H9 (cell line): ENCODE data around the gene INTS7. TPM values are rescaled to one million over a fixed set of nuclear protein-coding genes. Genes with fewer than 3 reads are reported as not detected.

ENCODE experiments used
- DNase-seq: peaks from one replicate; pipeline ENCODE4 v3.0.0-alpha.2; 2017
- H2AFZ ChIP-seq: one replicate; pipeline ENCODE4 v1.6.1; 2013; ENCODE audit warnings: mild to moderate bottlenecking, low read length, control low read depth, moderate library complexity
- H2AK5ac ChIP-seq: 2 replicates; pipeline ENCODE4 v1.6.1; 2013; ENCODE audit warnings: low read length, control low read depth, mixed read lengths; ENCODE audit not compliant: insufficient read length
- H2BK120ac ChIP-seq: one replicate; pipeline ENCODE4 v1.6.1; 2013; ENCODE audit warnings: low read depth, mild to moderate bottlenecking, low read length, control low read depth, inconsistent platforms; ENCODE audit not compliant: poor library complexity, severe bottlenecking
- H2BK12ac ChIP-seq: 2 replicates; pipeline ENCODE4 v1.6.1; 2013; ENCODE audit warnings: low read length, control low read depth, mixed read lengths, low read depth; ENCODE audit not compliant: insufficient read length
- H2BK15ac ChIP-seq: 2 replicates; pipeline ENCODE4 v1.6.1; 2013; ENCODE audit warnings: low read depth, low read length, control low read depth
- H2BK20ac ChIP-seq: one replicate; pipeline ENCODE4 v1.6.1; 2013; ENCODE audit warnings: low read depth, mild to moderate bottlenecking, low read length, control low read depth, inconsistent platforms; ENCODE audit not compliant: poor library complexity, severe bottlenecking
- H2BK5ac ChIP-seq: 2 replicates; pipeline ENCODE4 v1.6.1; 2013; ENCODE audit warnings: low read length, control low read depth, mixed read lengths; ENCODE audit not compliant: insufficient read length
- H3K14ac ChIP-seq: 2 replicates; pipeline ENCODE4 v1.6.1; 2013; ENCODE audit warnings: low read length, control low read depth; ENCODE audit not compliant: insufficient read depth
- H3K18ac ChIP-seq: 2 replicates; pipeline ENCODE4 v1.6.1; 2013; ENCODE audit warnings: low read depth, mild to moderate bottlenecking, mixed read lengths, low read length, control low read depth; ENCODE audit not compliant: insufficient read length
- H3K23ac ChIP-seq: 2 replicates; pipeline ENCODE4 v1.6.1; 2013; ENCODE audit warnings: low read length, control low read depth, mixed read lengths, low read depth; ENCODE audit not compliant: insufficient read length
- H3K23me2 ChIP-seq: 2 replicates; pipeline ENCODE4 v1.6.1; 2013; ENCODE audit warnings: low read depth, mild to moderate bottlenecking, mixed read lengths, low read length, control low read depth; ENCODE audit not compliant: insufficient read length, poor library complexity, severe bottlenecking
- H3K27ac ChIP-seq: 2 replicates; pipeline ENCODE4 v1.5.1; 2013; ENCODE audit warnings: low read length, control low read depth, mixed read lengths, low read depth; ENCODE audit not compliant: insufficient read length
- H3K27me3 ChIP-seq: 2 replicates; pipeline ENCODE4 v1.6.1; 2013; ENCODE audit warnings: low read length, control low read depth, inconsistent platforms; ENCODE audit not compliant: insufficient read depth
- H3K4ac ChIP-seq: 2 replicates; pipeline ENCODE4 v1.6.1; 2013; ENCODE audit warnings: low read depth, mild to moderate bottlenecking, control low read depth, inconsistent platforms, low read length, moderate library complexity
- H3K4me1 ChIP-seq: 2 replicates; pipeline ENCODE4 v1.6.1; 2013; ENCODE audit warnings: low read length, control low read depth, inconsistent platforms; ENCODE audit not compliant: insufficient read depth
- H3K4me2 ChIP-seq: 2 replicates; pipeline ENCODE4 v1.6.1; 2013; ENCODE audit warnings: low read length, control low read depth, mixed read lengths; ENCODE audit not compliant: insufficient read length, insufficient read depth
- H3K56ac ChIP-seq: 2 replicates; pipeline ENCODE4 v1.6.1; 2013; ENCODE audit warnings: low read depth, mild to moderate bottlenecking, mixed read lengths, low read length, control low read depth; ENCODE audit not compliant: insufficient read length
- H3K79me1 ChIP-seq: 2 replicates; pipeline ENCODE4 v1.6.1; 2013; ENCODE audit warnings: low read depth, mild to moderate bottlenecking, moderate library complexity, low read length, control low read depth, inconsistent platforms; ENCODE audit not compliant: insufficient read depth, poor library complexity, severe bottlenecking
- H3K79me2 ChIP-seq: 2 replicates; pipeline ENCODE4 v1.6.1; 2013; ENCODE audit warnings: low read length, control low read depth, inconsistent platforms; ENCODE audit not compliant: insufficient read depth
- H3K9ac ChIP-seq: 2 replicates; pipeline ENCODE4 v1.6.1; 2013; ENCODE audit warnings: low read length, control low read depth, mixed read lengths; ENCODE audit not compliant: insufficient read length; ENCODE audit errors: extremely low read depth
- H3K9me3 ChIP-seq: one replicate; pipeline ENCODE4 v1.6.1; 2013; ENCODE audit warnings: low read depth, low read length, inconsistent platforms; ENCODE audit not compliant: control insufficient read depth
- H3T11ph ChIP-seq: one replicate; pipeline ENCODE4 v1.6.1; 2013; ENCODE audit warnings: mild to moderate bottlenecking, low read length, control low read depth, inconsistent platforms
- H4K20me1 ChIP-seq: one replicate; pipeline ENCODE4 v1.6.1; 2013; ENCODE audit not compliant: control insufficient read depth, insufficient read length, insufficient read depth
- H4K5ac ChIP-seq: 2 replicates; pipeline ENCODE4 v1.6.1; 2013; ENCODE audit warnings: low read depth, mild to moderate bottlenecking, mixed read lengths, low read length, control low read depth; ENCODE audit not compliant: insufficient read length
- H4K8ac ChIP-seq: replicated peaks from 2 replicates; pipeline ENCODE4 v1.6.1; 2013; ENCODE audit warnings: low read length, control low read depth, mixed read lengths, low read depth; ENCODE audit not compliant: insufficient read length
- H4K91ac ChIP-seq: 2 replicates; pipeline ENCODE4 v1.6.1; 2013; ENCODE audit warnings: low read depth, mild to moderate bottlenecking, moderate library complexity, mixed read lengths, low read length, control low read depth; ENCODE audit not compliant: insufficient read length
- H3K27ac Mint-ChIP-seq, 3 experiments: 2 replicates in 2 of 3; 3 replicates in 1 of 3; pipeline ENCODE4 v1.8.0; 2020 to 2021; ENCODE audit warnings: mixed read lengths in 3 of 3, mild to moderate bottlenecking in 1 of 3, moderate library complexity in 1 of 3
- H3K27me3 Mint-ChIP-seq: 2 replicates; pipeline ENCODE4 v1.8.0; 2021; ENCODE audit warnings: low read depth, mild to moderate bottlenecking, moderate library complexity, mixed read lengths
- H3K36me3 Mint-ChIP-seq, 3 experiments: 2 replicates in 2 of 3; 3 replicates in 1 of 3; pipeline ENCODE4 v1.8.0; 2020 to 2021; ENCODE audit warnings: low read depth in 3 of 3, mixed read lengths in 3 of 3; ENCODE audit not compliant: insufficient read depth in 1 of 3
- H3K4me1 Mint-ChIP-seq, 2 experiments: 2 replicates each; pipeline ENCODE4 v1.8.0; 2020; ENCODE audit warnings: mixed read lengths in 2 of 2
- H3K4me3 Mint-ChIP-seq, 2 experiments: 2 replicates in 1 of 2; 3 replicates in 1 of 2; pipeline ENCODE4 v1.8.0; 2020 to 2021; ENCODE audit warnings: mild to moderate bottlenecking in 2 of 2, mixed read lengths in 2 of 2, moderate library complexity in 1 of 2
- H3K9me3 Mint-ChIP-seq, 2 experiments: 2 replicates in 1 of 2; 3 replicates in 1 of 2; pipeline ENCODE4 v1.8.0; 2020; ENCODE audit warnings: mild to moderate bottlenecking in 2 of 2, mixed read lengths in 2 of 2, moderate library complexity in 1 of 2
- WGBS: extraction: QIAGEN DNeasy Blood & Tissue Kit; methylation state at CpG from one replicate; pipeline ENCODE4 v1.1.7; 2013; ENCODE audit warnings: missing lambda C conversion rate, low lambda C conversion rate, mixed read lengths; ENCODE audit not compliant: insufficient read length; ENCODE audit errors: extremely low coverage; 5-methylcytosine and 5-hydroxymethylcytosine counted together
- total RNA-seq: library from RNA; stranded (reverse); gene quantifications from 2 replicates; pipeline ENCODE4 v1.2.1, GENCODE V29; 2021
- TF ChIP-seq, protein P1 (sequence below): fragments of 200-600 bp; sonication (generic); conservative IDR thresholded peaks from 3 replicates; pipeline ENCODE4 v1.8.0; 2021; ENCODE audit warnings: antibody characterized with exemption, mild to moderate bottlenecking

Gene INTS7
- total RNA-seq, 1 experiment from 2014 or later: 32.3 TPM

DNA sequence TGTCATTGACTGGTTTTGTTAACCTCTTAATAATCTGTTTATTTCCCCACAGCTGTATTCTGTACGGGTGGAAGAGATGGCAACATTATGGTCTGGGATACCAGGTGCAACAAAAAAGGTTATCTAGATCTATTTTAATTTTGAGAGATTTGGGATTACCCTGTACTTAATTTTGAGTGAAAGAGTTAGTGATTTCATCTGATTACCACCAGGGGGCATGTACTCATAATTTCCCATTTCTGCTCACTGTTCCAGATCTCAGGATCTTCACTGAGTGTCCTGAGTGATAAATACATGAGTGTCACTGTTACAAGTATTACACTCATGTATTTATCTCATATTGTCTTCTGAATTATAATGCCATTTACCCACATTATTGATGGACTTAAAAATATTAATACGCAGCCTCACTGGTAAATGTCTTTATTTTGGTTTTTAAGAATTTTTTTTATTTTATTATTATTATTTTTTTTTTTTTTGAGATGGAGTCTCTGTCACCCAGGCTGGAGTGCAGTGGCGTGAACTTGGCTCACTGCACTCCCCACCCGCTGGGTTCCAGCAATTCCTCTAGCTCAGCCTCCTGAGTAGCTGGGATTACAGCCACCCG is 27.6 kb upstream of the INTS7 start:
- Histone ChIP-seq H3K27ac (no peak overlapping the region), H3K18ac (no peak overlapping the region), H3K79me1 (no peaks in the 10 kb centered on the region), H3K56ac (no peak overlapping the region), H2BK120ac (no peak overlapping the region), H3K9ac (no peak overlapping the region), H4K20me1 (no peaks in the 10 kb centered on the region), H4K5ac (no peak overlapping the region), H3K4me2 (no peak overlapping the region), H4K91ac (no peak overlapping the region), H3K23ac (no peak overlapping the region), H2AFZ (no peak overlapping the region), H3K79me2 (no peaks in the 10 kb centered on the region), H3K4me1 (no peaks in the 10 kb centered on the region), H2BK20ac (no peak overlapping the region), H4K8ac (no peak overlapping the region), H2BK5ac (no peak overlapping the region), H2BK15ac (no peak overlapping the region), H3T11ph (no peak overlapping the region), H3K14ac (no peak overlapping the region), H3K9me3 (no peaks in the 10 kb centered on the region), H2AK5ac (no peak overlapping the region), H3K23me2 (no peaks in the 10 kb centered on the region), H3K4ac (no peak overlapping the region), H2BK12ac (no peak overlapping the region), H3K27me3 (no peaks in the 10 kb centered on the region)
- Mint-ChIP-seq H3K27me3 (no peaks in the 10 kb centered on the region), H3K36me3 (peaks cover 27 to 73% (median 72%) of the 10 kb centered on the region in 3 experiments; a peak in 6 of 7 replicates), H3K4me3 (no peak overlapping the region), H3K4me1 (no peaks in the 10 kb centered on the region), H3K27ac (no peak overlapping the region), H3K9me3 (no peaks in the 10 kb centered on the region)
- no CpG with 5 or more reads among the region's 5 CpGs for WGBS
- TF ChIP-seq, protein P1, sequence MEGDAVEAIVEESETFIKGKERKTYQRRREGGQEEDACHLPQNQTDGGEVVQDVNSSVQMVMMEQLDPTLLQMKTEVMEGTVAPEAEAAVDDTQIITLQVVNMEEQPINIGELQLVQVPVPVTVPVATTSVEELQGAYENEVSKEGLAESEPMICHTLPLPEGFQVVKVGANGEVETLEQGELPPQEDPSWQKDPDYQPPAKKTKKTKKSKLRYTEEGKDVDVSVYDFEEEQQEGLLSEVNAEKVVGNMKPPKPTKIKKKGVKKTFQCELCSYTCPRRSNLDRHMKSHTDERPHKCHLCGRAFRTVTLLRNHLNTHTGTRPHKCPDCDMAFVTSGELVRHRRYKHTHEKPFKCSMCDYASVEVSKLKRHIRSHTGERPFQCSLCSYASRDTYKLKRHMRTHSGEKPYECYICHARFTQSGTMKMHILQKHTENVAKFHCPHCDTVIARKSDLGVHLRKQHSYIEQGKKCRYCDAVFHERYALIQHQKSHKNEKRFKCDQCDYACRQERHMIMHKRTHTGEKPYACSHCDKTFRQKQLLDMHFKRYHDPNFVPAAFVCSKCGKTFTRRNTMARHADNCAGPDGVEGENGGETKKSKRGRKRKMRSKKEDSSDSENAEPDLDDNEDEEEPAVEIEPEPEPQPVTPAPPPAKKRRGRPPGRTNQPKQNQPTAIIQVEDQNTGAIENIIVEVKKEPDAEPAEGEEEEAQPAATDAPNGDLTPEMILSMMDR: peak; percentile 72
- DNase-seq: no peak
